ENCODE measurements around the gene LARP1. TPM values are rescaled to one million over a fixed set of nuclear protein-coding genes. Genes with fewer than 3 reads are reported as not detected.

The LARP1 gene
- total RNA-seq, 4 donors from 2014 or later = 79.7 to 128 (median 101) TPM

DNA sequence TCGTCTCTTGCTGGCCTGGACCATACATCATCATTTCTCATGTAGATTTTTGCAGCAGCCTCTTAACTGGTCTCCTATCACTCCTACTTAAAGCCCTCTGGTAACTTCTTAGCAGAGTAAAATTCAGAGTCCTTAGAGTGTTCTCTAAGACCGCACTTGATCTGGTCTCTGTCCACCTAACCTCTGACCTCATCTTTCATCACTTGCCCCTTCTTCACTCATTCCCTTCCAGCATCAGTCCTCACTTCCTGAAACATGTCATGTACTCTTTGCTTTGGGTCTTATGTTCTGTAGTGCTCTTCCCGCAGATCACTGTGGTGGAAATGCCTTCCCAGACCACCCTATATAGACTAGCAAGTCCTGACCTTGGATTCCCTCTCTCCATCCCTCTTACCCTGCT lies 9.8 kb downstream of the LARP1 start:
- H3K4me1 ChIP-seq = peaks cover 78 to 98% (median 90%) of the 10 kb centered on the region in 4 donors
- no peak overlapping the region for H3K4me3 ChIP-seq
- H3K27ac ChIP-seq (replicated peaks in 1 of 4) = no peak overlapping the region
- no peaks in the 10 kb centered on the region for H3K36me3 ChIP-seq
- DNase-seq (ENCODE audit: extremely low spot score) = no peak
- H3K27me3 ChIP-seq = no peaks in the 10 kb centered on the region
- TF ChIP-seq POLR2AphosphoS5 (IDR thresholded peaks at IDR 0.05) = no peak
- no peak for TF ChIP-seq EP300 (IDR thresholded peaks at IDR 0.05)
- TF ChIP-seq POLR2A (IDR thresholded peaks at IDR 0.05; ENCODE audit: low read depth) = no peak
- TF ChIP-seq, protein P1, sequence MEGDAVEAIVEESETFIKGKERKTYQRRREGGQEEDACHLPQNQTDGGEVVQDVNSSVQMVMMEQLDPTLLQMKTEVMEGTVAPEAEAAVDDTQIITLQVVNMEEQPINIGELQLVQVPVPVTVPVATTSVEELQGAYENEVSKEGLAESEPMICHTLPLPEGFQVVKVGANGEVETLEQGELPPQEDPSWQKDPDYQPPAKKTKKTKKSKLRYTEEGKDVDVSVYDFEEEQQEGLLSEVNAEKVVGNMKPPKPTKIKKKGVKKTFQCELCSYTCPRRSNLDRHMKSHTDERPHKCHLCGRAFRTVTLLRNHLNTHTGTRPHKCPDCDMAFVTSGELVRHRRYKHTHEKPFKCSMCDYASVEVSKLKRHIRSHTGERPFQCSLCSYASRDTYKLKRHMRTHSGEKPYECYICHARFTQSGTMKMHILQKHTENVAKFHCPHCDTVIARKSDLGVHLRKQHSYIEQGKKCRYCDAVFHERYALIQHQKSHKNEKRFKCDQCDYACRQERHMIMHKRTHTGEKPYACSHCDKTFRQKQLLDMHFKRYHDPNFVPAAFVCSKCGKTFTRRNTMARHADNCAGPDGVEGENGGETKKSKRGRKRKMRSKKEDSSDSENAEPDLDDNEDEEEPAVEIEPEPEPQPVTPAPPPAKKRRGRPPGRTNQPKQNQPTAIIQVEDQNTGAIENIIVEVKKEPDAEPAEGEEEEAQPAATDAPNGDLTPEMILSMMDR (IDR thresholded peaks at IDR 0.05) = no peak
- intact Hi-C loops (cut with DNase I) = no loop called here
- H3K9me3 ChIP-seq = no peaks in the 10 kb centered on the region
- WGBS = 71% methylated on average over 3 of the region's 3 CpGs

DNA sequence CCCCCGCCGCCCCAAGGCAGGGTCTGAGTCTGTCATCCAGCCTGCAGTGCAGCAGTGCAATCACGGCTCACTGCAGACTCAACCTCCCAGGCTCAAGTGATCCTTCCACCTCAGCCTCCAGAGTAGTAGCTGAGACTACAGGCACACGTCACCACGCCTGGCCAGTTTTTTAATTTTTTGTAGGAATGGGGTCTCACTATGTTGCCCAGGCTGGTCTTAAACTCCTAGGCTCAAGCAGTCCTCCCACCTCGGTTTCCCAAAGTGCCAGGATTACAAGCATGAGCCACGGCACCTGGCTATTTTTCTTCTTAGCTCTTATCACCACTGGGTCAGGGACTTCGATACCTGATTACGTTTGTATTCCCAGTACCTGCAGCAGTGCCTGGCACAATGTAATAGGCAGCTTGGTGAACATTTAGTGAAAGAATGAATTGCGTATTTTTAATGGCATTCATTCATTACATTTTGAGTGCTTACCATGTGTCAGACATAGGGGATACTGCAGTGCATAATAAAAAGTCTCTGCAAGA lies 10.3 kb downstream of the LARP1 start:
- H3K4me1 ChIP-seq = peaks cover 78 to 98% (median 90%) of the 10 kb centered on the region in 4 donors
- no peaks in the 10 kb centered on the region for H3K27me3 ChIP-seq
- no peaks in the 10 kb centered on the region for H3K9me3 ChIP-seq
- WGBS = 90% methylated on average over 10 of the region's 10 CpGs
- no peak overlapping the region for H3K4me3 ChIP-seq
- TF ChIP-seq POLR2AphosphoS5 (IDR thresholded peaks at IDR 0.05) (no peak), POLR2A (IDR thresholded peaks at IDR 0.05; ENCODE audit: low read depth) (no peak), EP300 (IDR thresholded peaks at IDR 0.05) (no peak)
- TF ChIP-seq, protein P1 (IDR thresholded peaks at IDR 0.05) = no peak
- no peak for DNase-seq (ENCODE audit: extremely low spot score)
- H3K36me3 ChIP-seq = no peaks in the 10 kb centered on the region
- intact Hi-C loops (cut with DNase I) = no loop called here
- no peak overlapping the region for H3K27ac ChIP-seq (replicated peaks in 1 of 4)

DNA sequence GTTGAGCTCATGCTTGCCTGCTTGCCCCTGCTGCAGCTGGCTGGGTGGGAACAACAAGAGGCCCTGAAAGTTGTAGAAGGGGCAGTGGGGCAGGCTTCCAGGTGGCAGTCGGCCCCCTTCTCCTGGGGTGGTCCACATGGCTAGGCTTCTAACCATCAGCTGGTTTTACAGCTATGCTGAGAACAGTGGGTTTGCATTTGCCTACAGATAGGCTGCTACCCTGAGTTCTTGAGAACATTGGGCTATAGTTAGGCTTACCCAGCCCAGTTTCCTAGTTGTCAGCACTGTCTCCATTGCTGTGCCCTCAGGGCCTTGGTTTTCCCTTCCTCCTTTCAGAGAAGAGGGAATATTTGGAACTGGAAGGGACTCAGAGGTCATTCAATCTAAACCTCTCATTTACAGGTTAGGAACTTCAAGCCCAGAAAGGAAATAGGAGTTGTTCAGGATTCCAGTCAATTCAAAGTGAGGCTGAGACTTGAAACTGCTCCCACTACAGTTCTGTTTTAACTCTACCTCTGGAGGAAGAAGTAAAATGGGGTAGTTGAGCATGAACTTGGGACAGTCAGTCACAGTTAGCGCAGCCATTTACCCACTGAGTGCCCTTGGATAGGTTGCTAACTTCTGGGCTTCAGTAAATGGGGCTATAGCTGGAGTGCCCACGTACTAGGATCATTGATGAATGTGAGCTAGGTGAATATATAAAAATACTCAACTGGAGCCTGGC lies 11.5 kb downstream of the LARP1 start:
- intact Hi-C loops (cut with DNase I) = no loop called here
- peak overlapping the region in 1 of 4 donors; percentile 6 for H3K27ac ChIP-seq (replicated peaks in 1 of 4)
- no peak for DNase-seq (ENCODE audit: extremely low spot score)

DNA sequence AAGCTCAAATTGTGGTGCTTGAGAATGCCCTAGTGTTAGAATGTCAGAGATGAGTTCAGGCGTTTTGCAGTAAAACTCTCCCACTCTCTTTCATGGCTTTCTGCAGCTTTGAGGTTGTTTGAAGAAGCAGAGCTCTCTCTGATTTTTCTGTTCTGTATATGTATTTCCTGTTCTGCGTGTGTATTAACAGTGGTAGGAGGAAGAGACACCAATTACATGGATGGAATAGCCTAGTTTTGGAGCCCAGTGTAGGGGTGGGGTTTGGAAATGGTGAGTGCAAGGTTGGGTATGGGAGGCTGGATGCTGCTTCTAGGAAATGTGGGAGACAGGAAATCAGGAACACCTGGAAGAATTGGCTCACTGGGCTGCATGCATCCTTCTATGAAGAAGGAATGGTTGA lies 12.4 kb downstream of the LARP1 start:
- no peaks in the 10 kb centered on the region for H3K36me3 ChIP-seq
- no peaks in the 10 kb centered on the region for H3K9me3 ChIP-seq
- no peak for TF ChIP-seq POLR2A (IDR thresholded peaks at IDR 0.05; ENCODE audit: low read depth)
- TF ChIP-seq, protein P1 (IDR thresholded peaks at IDR 0.05) = no peak
- TF ChIP-seq POLR2AphosphoS5 (IDR thresholded peaks at IDR 0.05) = no peak
- TF ChIP-seq EP300 (IDR thresholded peaks at IDR 0.05) = no peak
- no peak overlapping the region for H3K4me3 ChIP-seq
- 45% methylated on average over 2 of the region's 2 CpGs for WGBS
- H3K27ac ChIP-seq (replicated peaks in 1 of 4) = no peak overlapping the region
- H3K27me3 ChIP-seq = no peaks in the 10 kb centered on the region
- DNase-seq (ENCODE audit: extremely low spot score) = no peak
- intact Hi-C loops (cut with DNase I) = no loop called here
- peaks cover 77 to 96% (median 87%) of the 10 kb centered on the region in 4 donors for H3K4me1 ChIP-seq

More for the DNA sequence above, 11.5 kb downstream of the LARP1 start:
- WGBS = 78% methylated on average over 3 of the region's 3 CpGs
- Histone ChIP-seq H3K9me3 (no peaks in the 10 kb centered on the region), H3K36me3 (no peaks in the 10 kb centered on the region), H3K4me1 (peaks cover 78 to 98% (median 90%) of the 10 kb centered on the region in 4 donors), H3K27me3 (no peaks in the 10 kb centered on the region), H3K4me3 (no peak overlapping the region)
- TF ChIP-seq, protein P1 (IDR thresholded peaks at IDR 0.05) = no peak
- TF ChIP-seq POLR2AphosphoS5 (IDR thresholded peaks at IDR 0.05) (no peak), POLR2A (IDR thresholded peaks at IDR 0.05; ENCODE audit: low read depth) (no peak), EP300 (IDR thresholded peaks at IDR 0.05) (no peak)

Data from esophagus muscularis mucosa (tissue), 4 donors.